Prostate gland (tissue), 2 donors: ENCODE measurements around the gene SLC27A1.

ENCODE experiments used
- CTCF ChIP-seq, 4 experiments: fragments of 200-600 bp in 2 of 4; fragments of 450-650 bp in 2 of 4; sonication (generic) in 2 of 4; IDR thresholded peaks; 1 replicate in 3 of 4; 2 replicates in 1 of 4; pipeline ENCODE4 v1.5.1; 2016 to 2019; ENCODE audit warnings: antibody characterized with exemption in 4 of 4, mild to moderate bottlenecking in 2 of 4, moderate library complexity in 2 of 4
- POLR2A ChIP-seq: fragments of 450-650 bp; IDR thresholded peaks from one replicate; pipeline ENCODE4 v1.6.1; 2016; ENCODE audit warnings: antibody characterized with exemption, mild to moderate bottlenecking
- POLR2AphosphoS5 ChIP-seq: sonication (generic); formaldehyde crosslinking; IDR thresholded peaks from one replicate; pipeline ENCODE4 v1.6.1; 2017; ENCODE audit warnings: antibody characterized with exemption

DNA sequence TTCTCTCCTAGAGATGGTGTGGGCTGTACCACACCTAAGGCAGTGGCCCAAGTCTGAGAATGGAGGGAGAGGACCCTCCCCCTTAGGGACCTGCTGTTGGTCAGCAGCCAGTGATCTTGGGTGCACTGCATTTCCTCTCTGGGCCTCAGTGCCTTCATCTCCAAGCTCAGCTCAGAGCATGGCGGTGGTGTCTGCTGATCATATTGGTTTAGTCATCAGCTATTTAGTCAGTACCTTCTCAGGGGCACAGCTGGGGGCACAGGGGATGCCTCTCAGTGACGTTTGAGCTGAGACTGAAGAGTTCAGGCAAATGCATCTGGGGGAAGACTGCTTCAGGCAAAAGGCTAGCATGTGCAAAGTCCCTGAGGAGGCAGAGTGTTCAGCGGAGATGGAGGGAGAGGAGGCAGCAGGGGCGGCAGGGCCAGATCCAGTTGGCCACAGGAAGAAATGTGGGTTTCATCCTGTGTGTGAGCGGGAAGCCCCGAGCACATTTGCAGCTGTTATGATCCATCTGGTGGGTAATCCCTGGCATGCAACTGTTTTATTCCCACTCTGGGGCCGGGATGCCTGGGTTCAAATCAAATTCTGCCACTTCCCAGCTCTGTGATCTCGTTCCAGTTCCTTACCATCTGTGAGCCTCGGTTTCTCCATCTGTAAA is 25.4 kb downstream of the SLC27A1 start:
- no peak for TF ChIP-seq CTCF (IDR thresholded peaks at IDR 0.05)
- TF ChIP-seq POLR2AphosphoS5: no peak
- TF ChIP-seq POLR2A: no peak
